IMR-90 (cell line): Measurements from ENCODE around the gene ATG7. TPM values are rescaled to one million over a fixed set of nuclear protein-coding genes. Genes with fewer than 3 reads are reported as not detected.

Experiments used
- ATAC-seq: fragments of 200-7000 bp; cut with Tn5 transposase; 2 replicates; pipeline ENCODE4 v1.9.1; 2020; ENCODE audit warnings: low read depth, mild to moderate bottlenecking, moderate library complexity
- BruUV-seq: library from RNA; stranded (reverse); fragments of 400-500 nt; replicated peaks from 2 replicates; lab custom pipeline; 2021; lab: Mats Ljungman, UMichigan
- CTCF ChIA-PET: fragments of 300-600 bp; formaldehyde crosslinking; extraction: SDS; loops from one replicate; lab custom pipeline; 2021; ENCODE audit warnings: antibody characterized with exemption; lab: Yijun Ruan, JAX
- POLR2A ChIA-PET: fragments of 300-600 bp; sonication (Branson Sonifier 250); formaldehyde crosslinking; loops from one replicate; lab custom pipeline; 2022; ENCODE audit warnings: antibody characterized with exemption; ENCODE audit not compliant: unreplicated experiment; lab: Charles Lee
- DNase-seq: peaks from one replicate; pipeline ENCODE4 v3.0.0; 2013
- H2AFZ ChIP-seq: replicated peaks from 2 replicates; pipeline ENCODE3; 2013; ENCODE audit warnings: low read length, mild to moderate bottlenecking; ENCODE audit not compliant: poor library complexity
- H2AK5ac ChIP-seq: 2 replicates; pipeline ENCODE4 v1.6.1; 2013; ENCODE audit warnings: low read depth, low read length, inconsistent platforms
- H2AK9ac ChIP-seq: replicated peaks from 2 replicates; pipeline ENCODE3; 2013; ENCODE audit warnings: mild to moderate bottlenecking, low read depth, low read length, moderate library complexity; ENCODE audit not compliant: poor library complexity
- H2BK120ac ChIP-seq: 2 replicates; pipeline ENCODE4 v1.6.1; 2013; ENCODE audit warnings: low read depth, low read length, inconsistent platforms
- H2BK15ac ChIP-seq: 3 replicates; pipeline ENCODE4 v1.6.1; 2013; ENCODE audit warnings: low read depth, low read length, inconsistent platforms
- H2BK20ac ChIP-seq: 2 replicates; pipeline ENCODE4 v1.6.1; 2013; ENCODE audit warnings: low read depth, mild to moderate bottlenecking, inconsistent platforms, low read length, moderate library complexity
- H2BK5ac ChIP-seq: 2 replicates; pipeline ENCODE4 v1.6.1; 2013; ENCODE audit warnings: mild to moderate bottlenecking, low read depth, low read length, inconsistent platforms; ENCODE audit not compliant: poor library complexity, severe bottlenecking
- H3K14ac ChIP-seq: replicated peaks from 2 replicates; pipeline ENCODE4 v1.6.1; 2013; ENCODE audit warnings: low read depth, low read length, inconsistent platforms
- H3K18ac ChIP-seq: 2 replicates; pipeline ENCODE4 v1.6.1; 2013; ENCODE audit warnings: low read depth, low read length, control low read depth
- H3K23ac ChIP-seq: 2 replicates; pipeline ENCODE4 v1.6.1; 2013; ENCODE audit warnings: low read depth, low read length, inconsistent platforms
- H3K27ac ChIP-seq: 2 replicates; pipeline ENCODE4 v1.5.1; 2013; ENCODE audit warnings: mild to moderate bottlenecking, control low read depth, low read length; ENCODE audit not compliant: insufficient read depth
- H3K27me3 ChIP-seq: 2 replicates; pipeline ENCODE4 v1.6.1; 2013; ENCODE audit warnings: low read length; ENCODE audit not compliant: control insufficient read depth, insufficient read depth
- H3K36me3 ChIP-seq: 2 replicates; pipeline ENCODE4 v1.6.1; 2013; ENCODE audit warnings: low read length, mixed read lengths; ENCODE audit not compliant: control insufficient read depth, insufficient read depth
- H3K4ac ChIP-seq: 2 replicates; pipeline ENCODE4 v1.6.1; 2013; ENCODE audit warnings: low read depth, low read length, inconsistent platforms
- H3K4me1 ChIP-seq: 2 replicates; pipeline ENCODE4 v1.6.1; 2013; ENCODE audit warnings: low read length, mixed read lengths; ENCODE audit not compliant: control insufficient read depth, insufficient read depth
- H3K4me2 ChIP-seq: 2 replicates; pipeline ENCODE4 v1.6.1; 2013; ENCODE audit warnings: low read depth, mild to moderate bottlenecking, control low read depth, low read length, moderate library complexity
- H3K4me3 ChIP-seq: 2 replicates; pipeline ENCODE4 v1.5.1; 2013; ENCODE audit warnings: low read depth, mild to moderate bottlenecking, control low read depth, low read length, moderate library complexity; ENCODE audit not compliant: insufficient read depth
- H3K56ac ChIP-seq: 2 replicates; pipeline ENCODE4 v1.6.1; 2013; ENCODE audit warnings: low read length, inconsistent platforms; ENCODE audit not compliant: insufficient read depth; ENCODE audit errors: extremely low read depth
- H3K79me1 ChIP-seq, 2 experiments: 2 replicates each; pipeline ENCODE4 v1.6.1; 2013; ENCODE audit warnings: low read length in 2 of 2, inconsistent platforms in 1 of 2, low read depth in 1 of 2
- H3K9ac ChIP-seq: 2 replicates; pipeline ENCODE4 v1.6.1; 2013; ENCODE audit warnings: low read depth, low read length, control low read depth
- H3K9me1 ChIP-seq: 2 replicates; pipeline ENCODE4 v1.6.1; 2013; ENCODE audit warnings: low read length, inconsistent platforms; ENCODE audit not compliant: insufficient read depth
- H3K9me3 ChIP-seq: 2 replicates; pipeline ENCODE4 v1.6.1; 2013; ENCODE audit warnings: low read length; ENCODE audit not compliant: control insufficient read depth, insufficient read depth
- H4K20me1 ChIP-seq: 2 replicates; pipeline ENCODE4 v1.6.1; 2013; ENCODE audit warnings: low read length, inconsistent platforms; ENCODE audit not compliant: insufficient read depth
- H4K5ac ChIP-seq: 2 replicates; pipeline ENCODE4 v1.6.1; 2013; ENCODE audit warnings: mild to moderate bottlenecking, low read depth, low read length, control low read depth
- H4K8ac ChIP-seq, 2 experiments: 2 replicates each; pipeline ENCODE4 v1.6.1; 2013; ENCODE audit warnings: low read depth in 2 of 2, low read length in 2 of 2, control low read depth in 1 of 2, inconsistent platforms in 1 of 2
- H4K91ac ChIP-seq: 2 replicates; pipeline ENCODE4 v1.6.1; 2013; ENCODE audit warnings: low read depth, low read length, inconsistent platforms; ENCODE audit not compliant: insufficient read depth
- BHLHE40 ChIP-seq: fragments of 150-350 bp; IDR thresholded peaks from 2 replicates; pipeline ENCODE4 v1.6.1; 2016; ENCODE audit warnings: mild to moderate bottlenecking, low read depth, low read length
- CEBPB ChIP-seq: IDR thresholded peaks from 2 replicates; pipeline ENCODE4 v1.6.1; 2012; ENCODE audit warnings: low read depth, low read length, improper control_type of control experiment
- CHD1 ChIP-seq: IDR thresholded peaks from 2 replicates; pipeline ENCODE4 v1.6.1; 2012; ENCODE audit warnings: low read depth, low read length, improper control_type of control experiment
- FOS ChIP-seq: fragments of 150-350 bp; IDR thresholded peaks from 2 replicates; pipeline ENCODE4 v1.6.1; 2016; ENCODE audit warnings: low read depth, low read length
- MAFK ChIP-seq: IDR thresholded peaks from 2 replicates; pipeline ENCODE4 v1.6.1; 2012; ENCODE audit warnings: low read depth, low read length, improper control_type of control experiment
- MAZ ChIP-seq: IDR thresholded peaks from 2 replicates; pipeline ENCODE4 v1.6.1; 2012; ENCODE audit warnings: low read depth, mild to moderate bottlenecking, low read length, improper control_type of control experiment, moderate library complexity, borderline replicate concordance
- MXI1 ChIP-seq: IDR thresholded peaks from 2 replicates; pipeline ENCODE4 v1.6.1; 2012; ENCODE audit warnings: low read depth, mild to moderate bottlenecking, low read length, moderate library complexity, borderline replicate concordance
- NFE2L2 ChIP-seq: fragments of 150-350 bp; IDR thresholded peaks from 2 replicates; pipeline ENCODE4 v1.6.1; 2016; ENCODE audit warnings: low read depth, mild to moderate bottlenecking, low read length
- POLR2A ChIP-seq: IDR thresholded peaks from 2 replicates; pipeline ENCODE4 v1.6.1; 2012; ENCODE audit warnings: mild to moderate bottlenecking, low read depth, low read length
- RAD21 ChIP-seq: IDR thresholded peaks from 2 replicates; pipeline ENCODE4 v1.6.1; 2012; ENCODE audit warnings: low read length, improper control_type of control experiment
- RCOR1 ChIP-seq: IDR thresholded peaks from 2 replicates; pipeline ENCODE4 v1.6.1; 2012; ENCODE audit warnings: mild to moderate bottlenecking, low read length, improper control_type of control experiment; ENCODE audit not compliant: insufficient replicate concordance
- RFX5 ChIP-seq: IDR thresholded peaks from 2 replicates; pipeline ENCODE4 v1.8.0; 2012; ENCODE audit warnings: low read depth, mild to moderate bottlenecking, low read length, moderate library complexity
- SMC3 ChIP-seq: fragments of 150-350 bp; IDR thresholded peaks from 2 replicates; pipeline ENCODE4 v1.6.1; 2016; ENCODE audit warnings: low read depth, mild to moderate bottlenecking, antibody characterized with exemption, low read length, moderate library complexity
- WGBS, 2 experiments: methylation state at CpG; one replicate each; pipeline versions ENCODE4 v1.1.5 to v1.1.7; 2013; ENCODE audit warnings: missing lambda C conversion rate in 2 of 2; ENCODE audit not compliant: insufficient read length in 1 of 2; ENCODE audit errors: extremely low coverage in 2 of 2; 5-methylcytosine and 5-hydroxymethylcytosine counted together
- dilution Hi-C: fragments of 300-500 bp; cut with HindIII; formaldehyde crosslinking; loops from one replicate; pipeline ENCODE4 v1.14.3; 2018; ENCODE audit warnings: low sequenced_read_pairs; ENCODE audit not compliant: unreplicated experiment
- in situ Hi-C: fragments of 300-500 bp; cut with MboI; formaldehyde crosslinking; loops from 3 replicates; pipeline ENCODE4 v1.14.3; 2019; ENCODE audit warnings: low sequenced_read_pairs, inconsistent platforms, mixed read lengths
- intact Hi-C: fragments of 100-400 bp; cut with micrococcal nuclease; formaldehyde crosslinking; loops from 2 replicates; pipeline ENCODE4 v1.10.0; 2022
- polyA plus RNA-seq, 3 experiments: library from polyadenylated mRNA; depleted of rRNA; stranded (reverse); fragments of >200 nt; gene quantifications; 2 replicates each; pipeline ENCODE4 v1.2.3, GENCODE V29; 2012; ENCODE audit warnings: low replicate concordance in 1 of 3
- total RNA-seq: library from RNA; depleted of rRNA; stranded (reverse); fragments of >200 nt; gene quantifications from 2 replicates; pipeline ENCODE4 v1.2.3, GENCODE V29; 2012
- TF ChIP-seq, protein P1 (sequence below): conservative IDR thresholded peaks from 2 replicates; pipeline ENCODE4 v1.5.1; 2012; ENCODE audit warnings: mild to moderate bottlenecking, low read depth, low read length, improper control_type of control experiment
- TF ChIP-seq, protein P2 (sequence below): fragments of 150-350 bp; IDR thresholded peaks from 2 replicates; pipeline ENCODE4 v1.6.1; 2016; ENCODE audit warnings: low read depth, mild to moderate bottlenecking, low read length, moderate library complexity, borderline replicate concordance
- TF ChIP-seq, protein P3 (sequence below): fragments of 150-350 bp; IDR thresholded peaks from 2 replicates; pipeline ENCODE4 v1.6.1; 2017; ENCODE audit warnings: mild to moderate bottlenecking, antibody characterized with exemption, low read length, low read depth

Gene ATG7
- total and polyA plus RNA-seq, 2 of the 4 experiments (the other 2 are of a cell fraction) = 15.6 to 51.4 TPM

DNA sequence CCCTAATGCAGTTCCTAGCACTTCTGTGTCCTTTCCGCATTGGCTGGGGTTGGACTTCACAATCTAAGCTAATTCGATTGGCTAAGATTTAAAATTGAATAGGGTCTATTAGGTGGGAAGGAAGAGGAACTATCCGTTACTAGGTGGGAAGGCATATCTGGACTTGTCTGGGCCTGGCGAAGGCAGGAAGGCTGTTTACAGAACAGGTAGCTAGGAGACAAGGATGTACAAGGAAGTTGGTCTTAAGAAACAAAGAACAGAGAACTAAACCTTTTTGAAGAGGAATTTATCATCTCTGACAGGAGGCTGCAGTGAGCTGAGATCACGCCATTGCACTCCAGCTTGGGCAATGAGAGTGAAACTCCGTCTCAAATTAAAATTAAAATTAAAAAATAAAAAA, 17.3 kb upstream of the ATG7 start:
- Histone ChIP-seq H2AFZ (no peak overlapping the region), H3K18ac (no peak overlapping the region), H3K9ac (no peak overlapping the region), H4K20me1 (peaks cover 7% of the 10 kb centered on the region; the same call in 1 of the 2 replicates), H3K4me3 (no peak overlapping the region), H2BK15ac (no peak overlapping the region), H3K9me1 (peaks cover 5% of the 10 kb centered on the region; the same call in 1 of the 2 replicates), H3K4me1 (peaks cover 2% of the 10 kb centered on the region), H3K36me3 (peaks cover 16% of the 10 kb centered on the region), H3K27ac (no peak overlapping the region), H3K4me2 (no peak overlapping the region), H3K14ac (no peak overlapping the region), H2AK5ac (no peak overlapping the region), H3K56ac (no peak overlapping the region), H3K9me3 (no peaks in the 10 kb centered on the region), H4K5ac (no peak overlapping the region), H2BK120ac (no peak overlapping the region), H2AK9ac (no peak overlapping the region), H4K91ac (no peak overlapping the region), H3K23ac (no peak overlapping the region), H3K27me3 (no peaks in the 10 kb centered on the region), H4K8ac (no peak overlapping the region), H3K79me1 (peaks cover 28 to 47% of the 10 kb centered on the region in 2 experiments), H2BK20ac (no peak overlapping the region), H2BK5ac (no peak overlapping the region), H3K4ac (no peak overlapping the region)
- 100% methylated on average over 1 of the region's 6 CpGs; no CpG with 5 or more reads in 1 of the 2 experiments for WGBS, 2 experiments
- DNase-seq (no peak), ATAC-seq (no peak)
- ChIA-PET POLR2A (no interaction called here), CTCF (no interaction called here)
- no TSS peak for BruUV-seq
- TF ChIP-seq, protein P1, sequence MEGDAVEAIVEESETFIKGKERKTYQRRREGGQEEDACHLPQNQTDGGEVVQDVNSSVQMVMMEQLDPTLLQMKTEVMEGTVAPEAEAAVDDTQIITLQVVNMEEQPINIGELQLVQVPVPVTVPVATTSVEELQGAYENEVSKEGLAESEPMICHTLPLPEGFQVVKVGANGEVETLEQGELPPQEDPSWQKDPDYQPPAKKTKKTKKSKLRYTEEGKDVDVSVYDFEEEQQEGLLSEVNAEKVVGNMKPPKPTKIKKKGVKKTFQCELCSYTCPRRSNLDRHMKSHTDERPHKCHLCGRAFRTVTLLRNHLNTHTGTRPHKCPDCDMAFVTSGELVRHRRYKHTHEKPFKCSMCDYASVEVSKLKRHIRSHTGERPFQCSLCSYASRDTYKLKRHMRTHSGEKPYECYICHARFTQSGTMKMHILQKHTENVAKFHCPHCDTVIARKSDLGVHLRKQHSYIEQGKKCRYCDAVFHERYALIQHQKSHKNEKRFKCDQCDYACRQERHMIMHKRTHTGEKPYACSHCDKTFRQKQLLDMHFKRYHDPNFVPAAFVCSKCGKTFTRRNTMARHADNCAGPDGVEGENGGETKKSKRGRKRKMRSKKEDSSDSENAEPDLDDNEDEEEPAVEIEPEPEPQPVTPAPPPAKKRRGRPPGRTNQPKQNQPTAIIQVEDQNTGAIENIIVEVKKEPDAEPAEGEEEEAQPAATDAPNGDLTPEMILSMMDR = no peak
- TF ChIP-seq RFX5 = no peak
- TF ChIP-seq NFE2L2 = no peak
- TF ChIP-seq MAZ = no peak
- TF ChIP-seq RAD21 = no peak
- TF ChIP-seq POLR2A = no peak
- TF ChIP-seq, protein P2, sequence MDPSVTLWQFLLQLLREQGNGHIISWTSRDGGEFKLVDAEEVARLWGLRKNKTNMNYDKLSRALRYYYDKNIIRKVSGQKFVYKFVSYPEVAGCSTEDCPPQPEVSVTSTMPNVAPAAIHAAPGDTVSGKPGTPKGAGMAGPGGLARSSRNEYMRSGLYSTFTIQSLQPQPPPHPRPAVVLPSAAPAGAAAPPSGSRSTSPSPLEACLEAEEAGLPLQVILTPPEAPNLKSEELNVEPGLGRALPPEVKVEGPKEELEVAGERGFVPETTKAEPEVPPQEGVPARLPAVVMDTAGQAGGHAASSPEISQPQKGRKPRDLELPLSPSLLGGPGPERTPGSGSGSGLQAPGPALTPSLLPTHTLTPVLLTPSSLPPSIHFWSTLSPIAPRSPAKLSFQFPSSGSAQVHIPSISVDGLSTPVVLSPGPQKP = no peak
- no peak for TF ChIP-seq CEBPB
- no peak for TF ChIP-seq RCOR1
- TF ChIP-seq BHLHE40 = no peak
- no peak for TF ChIP-seq MAFK
- TF ChIP-seq CHD1 = no peak
- no peak for TF ChIP-seq SMC3
- TF ChIP-seq MXI1 = no peak
- no peak for TF ChIP-seq FOS
- TF ChIP-seq, protein P3, sequence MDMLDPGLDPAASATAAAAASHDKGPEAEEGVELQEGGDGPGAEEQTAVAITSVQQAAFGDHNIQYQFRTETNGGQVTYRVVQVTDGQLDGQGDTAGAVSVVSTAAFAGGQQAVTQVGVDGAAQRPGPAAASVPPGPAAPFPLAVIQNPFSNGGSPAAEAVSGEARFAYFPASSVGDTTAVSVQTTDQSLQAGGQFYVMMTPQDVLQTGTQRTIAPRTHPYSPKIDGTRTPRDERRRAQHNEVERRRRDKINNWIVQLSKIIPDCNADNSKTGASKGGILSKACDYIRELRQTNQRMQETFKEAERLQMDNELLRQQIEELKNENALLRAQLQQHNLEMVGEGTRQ = no peak
- intact Hi-C loops = no loop called here
- in situ Hi-C loops = no loop called here
- dilution Hi-C loops = no loop called here
